DND-41 (cell line): ENCODE data around the gene GALNT6.

Source experiments
- ATAC-seq: fragments of 200-7000 bp; cut with Tn5 transposase; 3 replicates; pipeline ENCODE4 v1.9.1; 2021; ENCODE audit warnings: low read depth; ENCODE audit not compliant: insufficient read depth
- DNase-seq: peaks from one replicate; pipeline ENCODE4 v3.0.0-alpha.2; 2020
- H2AFZ ChIP-seq: 2 replicates; pipeline ENCODE4 v1.6.0; 2012; ENCODE audit warnings: low read depth, low read length
- H3K27ac ChIP-seq: 2 replicates; pipeline ENCODE4 v1.5.1; 2012; ENCODE audit warnings: low read length, inconsistent platforms
- H3K27me3 ChIP-seq: fragments of 200-600 bp; sonication (generic); 2 replicates; pipeline ENCODE4 v1.6.0; 2012; ENCODE audit warnings: low read length, mild to moderate bottlenecking, inconsistent platforms; ENCODE audit not compliant: insufficient read depth, poor library complexity
- H3K36me3 ChIP-seq: 2 replicates; pipeline ENCODE4 v1.5.1; 2012; ENCODE audit warnings: low read length, inconsistent platforms; ENCODE audit not compliant: insufficient read depth
- H3K4me1 ChIP-seq: 2 replicates; pipeline ENCODE4 v1.5.1; 2012; ENCODE audit warnings: mild to moderate bottlenecking, low read length; ENCODE audit not compliant: insufficient read depth
- H3K4me2 ChIP-seq: 2 replicates; pipeline ENCODE4 v1.6.0; 2012; ENCODE audit warnings: mild to moderate bottlenecking, moderate library complexity, low read length, inconsistent platforms; ENCODE audit not compliant: insufficient read depth
- H3K4me3 ChIP-seq, 2 experiments: fragments of 200-600 bp in 1 of 2; shearing (Covaris generic) in 1 of 2; 2 replicates each; pipeline ENCODE4 v1.5.1; 2012 to 2016; ENCODE audit warnings: inconsistent platforms in 2 of 2, low read length in 2 of 2, mild to moderate bottlenecking in 2 of 2, low read depth in 1 of 2, moderate library complexity in 1 of 2
- H3K79me2 ChIP-seq: 2 replicates; pipeline ENCODE4 v1.6.0; 2012; ENCODE audit warnings: low read length, inconsistent platforms; ENCODE audit not compliant: insufficient read depth
- H3K9ac ChIP-seq: 2 replicates; pipeline ENCODE4 v1.6.0; 2012; ENCODE audit warnings: low read depth, mild to moderate bottlenecking, inconsistent platforms, low read length, moderate library complexity
- H3K9me3 ChIP-seq: 2 replicates; pipeline ENCODE4 v1.5.1; 2012; ENCODE audit warnings: low read length, moderate library complexity, mild to moderate bottlenecking, inconsistent platforms; ENCODE audit not compliant: insufficient read depth, severe bottlenecking
- H4K20me1 ChIP-seq: 2 replicates; pipeline ENCODE4 v1.6.0; 2012; ENCODE audit warnings: low read length; ENCODE audit not compliant: insufficient read depth
- CTCF ChIP-seq: IDR thresholded peaks from 2 replicates; pipeline ENCODE4 v1.5.1; 2012; ENCODE audit warnings: borderline replicate concordance, low read length, moderate library complexity, mild to moderate bottlenecking; ENCODE audit not compliant: poor library complexity, severe bottlenecking; ENCODE audit errors: extremely low read depth
- EZH2 ChIP-seq: IDR thresholded peaks from 3 replicates; pipeline ENCODE4 v1.6.1; 2012; ENCODE audit warnings: borderline replicate concordance, low read depth, mild to moderate bottlenecking, moderate library complexity, low read length, inconsistent platforms; ENCODE audit not compliant: severe bottlenecking

The GALNT6 gene

GRCh38 chr12:51399891-51400290 lies 8.7 kb upstream of the GALNT6 start:
- Histone ChIP-seq H3K4me2 (no peak overlapping the region), H4K20me1 (no peaks in the 10 kb centered on the region), H3K4me3 (no peak overlapping the region), H3K4me1 (peaks cover 11% of the 10 kb centered on the region), H3K9ac (no peak overlapping the region), H3K9me3 (no peaks in the 10 kb centered on the region), H3K79me2 (no peaks in the 10 kb centered on the region), H3K36me3 (no peaks in the 10 kb centered on the region), H3K27ac (no peak overlapping the region), H3K27me3 (no peaks in the 10 kb centered on the region), H2AFZ (no peak overlapping the region)
- TF ChIP-seq EZH2 (no peak), CTCF (no peak)
- ATAC-seq: no peak
- no peak for DNase-seq

- Histone ChIP-seq H3K4me2 (no peak overlapping the region), H3K36me3 (no peaks in the 10 kb centered on the region), H3K9ac (no peak overlapping the region), H3K9me3 (no peaks in the 10 kb centered on the region), H2AFZ (no peak overlapping the region), H3K27me3 (no peaks in the 10 kb centered on the region), H4K20me1 (no peaks in the 10 kb centered on the region), H3K4me1 (peaks cover 33% of the 10 kb centered on the region), H3K79me2 (0 out of 2 replicates have a peak, but pooled peaks cover 2% of the 10 kb centered on the region), H3K27ac (no peak overlapping the region), H3K4me3 (no peak overlapping the region)
- peak; percentile 1 for DNase-seq
- TF ChIP-seq CTCF (no peak), EZH2 (no peak)
- no peak for ATAC-seq
Measured at GRCh38 chr12:51397670-51398069, 6.5 kb upstream of the GALNT6 start.

GRCh38 chr12:51395283-51396230 lies 4.4 kb upstream of the GALNT6 start:
- peaks cover 18% of the 10 kb centered on the region for H3K79me2 ChIP-seq
- H3K9ac ChIP-seq: 0 out of 2 replicates have a peak overlapping the region, but pooled peaks have one; percentile 9
- H2AFZ ChIP-seq: no peak overlapping the region
- H3K4me2 ChIP-seq: 0 out of 2 replicates have a peak overlapping the region, but pooled peaks have one; percentile 12
- ATAC-seq: no peak
- H3K36me3 ChIP-seq: no peaks in the 10 kb centered on the region
- peak overlapping the region; percentile 32 for H3K27ac ChIP-seq
- no peaks in the 10 kb centered on the region for H4K20me1 ChIP-seq
- H3K9me3 ChIP-seq: no peaks in the 10 kb centered on the region
- no peaks in the 10 kb centered on the region for H3K27me3 ChIP-seq
- no peak overlapping the region for H3K4me3 ChIP-seq
- H3K4me1 ChIP-seq: peaks cover 50% of the 10 kb centered on the region
- DNase-seq: peak; percentile 49
- TF ChIP-seq EZH2 (no peak), CTCF (no peak)
